NCI-H748 treated with DMSO at 0.1 percent for 48 hours (cell line): ENCODE data around the gene SPACA9.

ENCODE experiments used
- DNase-seq: peaks from one replicate; lab custom pipeline; 2025; lab: John Stamatoyannopoulos, UW

The SPACA9 gene

GRCh38 chr9:132878695-132879456 lies at the start of gene SPACA9:
Gene SPACA9, plus strand, starts transcription at chr9:132878898. Its CDS starts 5,050 bp downstream, at chr9:132883948.
- DNase-seq = peak; percentile 17

DNA sequence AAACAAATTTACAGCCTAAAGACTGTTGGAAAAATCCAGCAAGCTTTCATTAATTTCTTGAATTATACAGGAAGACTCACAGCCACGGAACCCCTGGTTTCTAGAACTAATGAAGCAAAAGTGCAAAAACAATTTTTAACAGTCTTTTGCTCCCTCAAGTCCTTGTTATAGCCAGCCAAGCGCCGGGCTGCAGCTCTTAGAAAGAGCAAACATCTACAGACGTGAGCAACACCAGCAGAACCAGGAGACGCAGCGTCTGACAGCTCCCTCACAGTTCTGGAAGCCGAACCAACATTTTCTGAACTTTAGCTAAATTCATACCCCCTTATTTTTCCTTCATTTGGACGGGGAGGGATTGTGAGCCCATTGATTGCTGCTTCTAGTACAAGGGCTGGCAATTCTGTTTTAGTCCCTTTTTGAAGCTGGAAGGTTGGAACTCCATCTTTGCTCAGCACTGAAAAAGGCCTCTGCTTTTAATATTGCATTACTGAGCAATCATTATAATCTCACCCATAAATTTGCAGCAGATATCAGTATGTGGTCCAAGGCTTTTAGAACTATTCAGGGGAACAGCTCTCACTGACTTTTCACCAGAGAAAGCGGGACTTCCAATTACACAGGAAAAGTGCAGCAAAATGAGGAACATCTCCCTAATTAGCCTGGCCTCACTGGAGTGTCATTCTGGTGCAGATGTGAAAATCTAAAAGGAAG lies 46.4 kb upstream of the SPACA9 start:
- no peak for DNase-seq

DNA sequence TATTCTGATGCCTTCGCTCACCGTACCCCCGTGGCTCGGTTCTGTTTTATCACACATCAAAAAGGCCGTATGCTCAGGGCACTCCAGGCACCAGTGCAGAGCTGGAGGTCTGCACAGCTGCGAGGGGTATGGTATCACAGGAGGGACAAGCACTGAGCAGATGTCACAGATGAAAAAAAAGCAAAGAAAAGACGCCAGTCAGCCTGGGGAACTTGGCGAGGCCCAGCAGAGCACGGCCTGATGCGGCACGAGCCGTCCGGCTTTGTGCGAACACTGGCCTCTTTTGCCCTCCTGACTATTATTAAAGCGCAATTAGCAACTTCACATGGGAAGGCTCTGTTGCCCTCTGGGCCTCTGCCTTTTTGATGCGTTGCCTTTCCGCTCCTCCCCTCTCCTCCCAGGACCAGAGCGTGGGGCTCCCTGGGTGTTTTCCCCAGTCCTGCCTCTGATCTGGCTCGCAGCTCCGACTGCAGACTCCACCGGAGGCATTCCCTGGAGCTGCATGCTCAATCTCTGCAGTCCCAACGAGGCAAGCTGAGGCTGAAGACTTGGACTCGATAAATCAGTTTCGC lies 45.1 kb upstream of the SPACA9 start:
- DNase-seq = no peak

DNA sequence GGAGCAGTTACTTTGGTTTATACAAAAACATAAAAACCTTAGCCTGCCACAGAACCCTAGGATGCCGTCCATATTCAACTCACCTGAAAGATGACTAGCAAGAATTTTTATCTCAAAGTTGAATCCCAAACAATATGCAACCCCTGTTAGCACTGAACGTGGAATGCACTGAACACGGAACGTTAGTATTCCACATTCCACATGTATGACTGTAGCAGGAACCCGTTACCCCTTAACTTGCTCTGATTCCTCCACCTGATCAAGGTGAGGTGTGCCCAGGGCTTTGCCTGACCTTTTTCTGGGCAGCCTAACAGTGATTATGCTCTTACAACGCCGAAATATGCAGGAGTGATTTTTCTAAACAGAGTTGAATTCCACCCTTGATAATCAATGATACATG lies 44.4 kb upstream of the SPACA9 start:
- DNase-seq = no peak

- no peak for DNase-seq
Observed at GRCh38 chr9:132837501-132838286, 41.0 kb upstream of the SPACA9 start.

GRCh38 chr9:132838291-132838690 lies 40.4 kb upstream of the SPACA9 start:
- no peak for DNase-seq

DNA sequence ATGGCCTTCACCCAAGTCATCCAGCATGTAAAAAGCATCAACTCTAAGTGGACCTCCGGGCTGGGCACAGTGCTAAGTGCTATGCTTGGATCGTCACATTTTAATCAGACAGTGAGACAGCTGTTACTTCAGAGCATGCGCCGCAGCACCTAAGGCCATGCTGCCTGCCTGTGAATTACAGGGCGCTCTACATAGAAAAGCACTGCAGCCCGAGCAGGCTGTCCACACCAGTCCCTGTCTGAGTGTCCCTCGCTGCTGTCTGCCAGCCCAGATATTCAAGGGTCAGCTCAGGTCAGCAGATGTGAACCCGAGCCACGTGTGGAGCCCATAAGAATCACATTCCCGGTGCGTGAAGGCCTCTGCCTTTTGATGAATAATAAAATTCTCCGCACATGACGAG lies 37.7 kb upstream of the SPACA9 start:
- DNase-seq = no peak

- no peak for DNase-seq
Observed at GRCh38 chr9:132842124-132843044, 36.3 kb upstream of the SPACA9 start.

GRCh38 chr9:132846109-132846917 lies 32.4 kb upstream of the SPACA9 start:
- no peak for DNase-seq

DNA sequence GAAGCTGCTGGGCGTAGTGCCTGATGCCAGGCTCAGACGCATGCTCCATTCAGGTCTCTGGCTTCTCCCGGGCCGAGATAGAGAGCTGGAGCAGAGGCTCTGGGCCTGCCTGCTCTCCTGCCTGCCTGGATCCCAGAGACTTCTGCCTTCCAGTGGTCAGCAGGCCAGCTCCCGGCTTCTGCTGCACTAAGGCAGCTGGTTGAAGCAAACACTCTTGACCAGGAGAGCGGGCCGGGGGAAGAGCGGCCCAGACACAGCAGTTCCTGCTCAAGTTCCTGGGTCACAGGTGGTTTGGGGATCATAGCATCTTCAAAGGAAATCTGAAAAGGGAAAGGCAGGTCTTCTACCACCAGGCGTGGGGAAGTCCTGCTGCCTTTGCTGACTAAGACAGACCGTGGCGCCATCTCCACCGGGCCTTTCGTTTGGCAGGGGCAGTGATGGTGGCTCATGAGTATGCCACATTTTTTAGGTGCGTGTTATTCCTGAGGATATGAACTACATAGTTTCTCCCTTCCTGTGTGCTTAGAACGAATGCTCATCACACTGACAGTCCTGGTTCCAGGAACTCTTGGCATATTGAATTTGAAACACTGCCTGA lies 31.7 kb upstream of the SPACA9 start:
- no peak for DNase-seq

DNA sequence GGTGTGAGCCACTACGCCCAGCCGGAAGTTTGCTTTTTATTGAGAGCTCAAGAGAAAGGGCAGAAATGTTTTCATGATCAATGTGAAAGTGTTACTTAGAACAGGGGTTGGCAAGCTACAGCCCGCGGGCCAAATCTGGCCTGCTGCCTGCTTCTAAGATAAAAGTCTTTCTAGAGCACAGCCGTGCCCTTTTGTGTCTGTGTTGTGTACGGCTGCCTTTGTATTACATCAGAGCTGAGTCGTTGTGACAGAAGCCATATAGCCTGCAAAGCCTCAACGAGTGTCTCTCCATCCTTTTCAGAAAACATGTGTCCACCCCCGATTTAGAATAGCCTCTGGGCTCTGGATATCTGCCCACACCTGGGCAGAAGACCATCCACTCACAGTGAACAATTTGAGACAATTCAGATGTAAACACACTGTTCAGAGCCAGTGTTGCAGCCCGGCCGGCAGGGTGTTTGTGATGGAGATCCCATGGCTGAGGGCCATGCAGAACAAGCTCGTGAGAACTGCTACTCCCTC lies 29.5 kb upstream of the SPACA9 start:
- DNase-seq = no peak

GRCh38 chr9:132853482-132853881 lies 25.2 kb upstream of the SPACA9 start:
- DNase-seq = no peak

DNA sequence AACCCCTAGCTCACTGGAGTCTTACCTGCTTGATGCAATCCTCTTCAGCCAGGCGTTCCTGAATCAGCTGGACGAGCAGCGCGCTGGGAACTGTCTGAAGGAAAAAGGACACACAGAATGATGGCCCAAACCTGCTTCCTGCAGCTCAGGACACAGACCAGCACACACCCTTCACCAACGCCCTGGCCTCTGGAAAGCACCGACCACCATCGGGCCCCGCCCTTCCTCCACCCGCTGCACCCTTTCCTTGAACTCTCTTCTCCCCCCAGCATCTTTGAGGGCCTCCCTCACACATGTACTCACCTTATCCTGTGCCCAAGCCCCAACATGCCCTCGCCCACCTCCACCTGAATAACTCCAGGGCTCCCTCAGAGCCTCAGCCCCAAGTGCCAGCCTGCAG lies 23.9 kb upstream of the SPACA9 start:
- no peak for DNase-seq

DNA sequence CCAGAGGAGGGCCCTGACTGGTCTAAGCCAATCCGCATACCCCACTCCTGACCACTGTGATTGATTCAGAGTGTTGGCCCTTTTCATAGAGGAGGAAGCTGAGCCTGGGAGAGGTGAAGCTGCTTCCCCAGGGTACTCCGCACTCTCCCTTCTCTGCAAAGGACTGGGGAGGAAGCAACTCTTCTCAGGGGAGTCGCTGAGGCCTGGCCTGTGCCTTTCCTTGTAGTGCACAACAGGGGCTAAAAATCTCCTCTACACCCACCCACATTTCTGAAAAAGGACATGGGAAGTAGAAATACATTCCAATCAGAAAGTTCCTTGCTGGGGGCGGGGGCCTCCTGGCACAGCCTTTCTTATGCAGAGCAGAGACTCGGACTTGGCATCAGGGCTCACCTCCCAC lies 22.8 kb upstream of the SPACA9 start:
- DNase-seq = no peak

DNA sequence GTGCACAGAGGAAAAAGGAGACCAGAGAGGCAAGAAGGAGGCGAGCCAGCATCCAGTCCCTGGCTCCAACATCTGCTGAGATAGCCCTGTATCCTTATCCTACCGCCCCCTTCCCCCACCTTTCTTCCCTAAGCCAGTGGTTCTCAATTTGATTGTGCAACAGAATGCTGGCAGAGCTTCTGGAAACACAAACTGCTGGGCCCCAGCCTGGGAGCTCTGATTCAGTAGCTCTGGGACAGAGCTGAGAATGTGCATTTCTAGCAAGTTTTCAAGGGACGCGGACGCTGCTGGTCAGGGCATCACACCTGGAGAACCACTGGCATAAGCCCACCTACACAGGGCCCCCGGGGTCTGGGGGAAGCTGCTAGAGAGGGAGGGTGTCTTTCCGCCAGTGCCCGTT lies 21.7 kb upstream of the SPACA9 start:
- DNase-seq = no peak

DNA sequence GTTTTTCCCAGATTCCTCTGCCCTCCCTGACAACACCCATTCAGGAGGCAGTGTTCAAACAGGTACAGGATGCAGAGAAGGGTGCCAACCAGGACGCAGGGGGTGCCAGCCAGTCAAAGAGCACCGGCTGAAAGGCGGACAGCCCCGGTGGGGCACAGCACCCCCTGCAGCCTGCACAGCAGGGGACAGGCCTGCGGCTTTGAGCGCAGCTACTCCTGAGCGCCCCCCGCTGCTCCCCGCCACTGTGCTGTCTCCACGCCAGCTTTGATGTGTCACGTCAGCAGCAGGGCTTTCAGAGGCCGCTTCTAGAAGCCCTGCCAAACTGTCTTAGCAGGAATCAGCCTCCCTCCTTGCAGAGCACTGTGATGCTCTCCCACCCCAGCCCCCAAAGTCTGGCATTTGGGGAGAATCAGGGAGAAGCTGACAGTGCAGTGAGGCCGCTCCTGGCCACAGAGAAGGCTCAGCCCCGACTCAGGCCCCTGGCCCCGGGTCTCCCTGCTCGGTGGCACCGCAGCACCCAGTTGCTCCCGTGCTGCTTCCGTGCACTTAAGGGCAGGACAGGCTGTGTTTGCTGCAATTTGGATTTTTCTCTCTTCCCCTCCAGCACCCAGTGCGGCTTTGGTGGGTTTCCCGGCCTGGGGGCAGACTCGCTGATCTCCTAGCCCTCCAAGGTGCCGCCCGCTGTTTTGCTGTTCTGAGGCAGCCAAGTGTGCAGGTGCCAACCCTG lies 20.9 kb upstream of the SPACA9 start:
- no peak for DNase-seq

- no peak for DNase-seq
Observed at GRCh38 chr9:132858751-132859150, 19.9 kb upstream of the SPACA9 start.

DNA sequence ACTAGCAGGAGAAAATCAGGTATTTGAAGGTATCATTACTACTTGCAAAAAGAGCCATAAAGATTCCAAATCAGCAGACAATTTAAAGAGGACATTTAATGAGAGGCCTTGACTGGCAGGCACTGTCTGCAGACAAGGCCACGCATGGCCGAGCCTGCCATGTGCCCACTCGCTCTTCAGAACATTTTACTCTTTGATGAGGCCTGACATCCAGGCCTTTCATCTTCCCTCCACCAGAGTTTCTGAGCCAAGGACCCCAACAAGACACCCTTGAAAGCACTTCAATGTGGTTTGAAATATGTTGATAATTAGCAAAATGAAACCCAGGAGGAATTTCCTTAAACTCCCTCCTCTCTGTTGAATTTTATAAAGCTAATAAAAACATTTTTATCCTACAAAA lies 17.0 kb upstream of the SPACA9 start:
- DNase-seq = no peak

- DNase-seq = no peak
Observed at GRCh38 chr9:132862533-132862932, 16.2 kb upstream of the SPACA9 start.
